Measurements from ENCODE around the gene PRKG1.

DNA sequence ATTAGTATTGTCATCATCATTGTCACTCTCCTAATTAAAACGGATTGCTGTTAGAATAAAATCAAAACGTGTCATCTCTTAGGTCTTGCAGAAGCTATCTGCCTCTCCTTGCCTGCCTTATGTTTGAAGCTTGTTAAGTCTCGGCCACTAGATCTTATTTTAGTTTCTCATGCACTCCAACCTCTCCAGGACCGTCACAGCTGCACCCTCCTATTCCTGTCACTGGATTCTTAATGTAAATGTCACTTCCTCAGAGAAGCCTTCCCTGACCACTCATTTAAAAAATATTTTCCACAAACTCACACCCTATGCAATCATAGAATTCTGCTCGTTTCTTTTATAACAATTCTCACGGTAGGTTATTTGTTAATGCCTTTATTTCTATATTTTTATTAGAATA is 1135.9 kb downstream of the PRKG1 start:
- TF ChIP-seq, protein P1, sequence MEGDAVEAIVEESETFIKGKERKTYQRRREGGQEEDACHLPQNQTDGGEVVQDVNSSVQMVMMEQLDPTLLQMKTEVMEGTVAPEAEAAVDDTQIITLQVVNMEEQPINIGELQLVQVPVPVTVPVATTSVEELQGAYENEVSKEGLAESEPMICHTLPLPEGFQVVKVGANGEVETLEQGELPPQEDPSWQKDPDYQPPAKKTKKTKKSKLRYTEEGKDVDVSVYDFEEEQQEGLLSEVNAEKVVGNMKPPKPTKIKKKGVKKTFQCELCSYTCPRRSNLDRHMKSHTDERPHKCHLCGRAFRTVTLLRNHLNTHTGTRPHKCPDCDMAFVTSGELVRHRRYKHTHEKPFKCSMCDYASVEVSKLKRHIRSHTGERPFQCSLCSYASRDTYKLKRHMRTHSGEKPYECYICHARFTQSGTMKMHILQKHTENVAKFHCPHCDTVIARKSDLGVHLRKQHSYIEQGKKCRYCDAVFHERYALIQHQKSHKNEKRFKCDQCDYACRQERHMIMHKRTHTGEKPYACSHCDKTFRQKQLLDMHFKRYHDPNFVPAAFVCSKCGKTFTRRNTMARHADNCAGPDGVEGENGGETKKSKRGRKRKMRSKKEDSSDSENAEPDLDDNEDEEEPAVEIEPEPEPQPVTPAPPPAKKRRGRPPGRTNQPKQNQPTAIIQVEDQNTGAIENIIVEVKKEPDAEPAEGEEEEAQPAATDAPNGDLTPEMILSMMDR (conservative IDR thresholded peaks at IDR 0.05; ENCODE audit: low read length): no peak
- no peak for TF ChIP-seq EZH2phosphoT487 (IDR thresholded peaks at IDR 0.05; ENCODE audit: borderline replicate concordance)

Measured in Loucy (cell line).